Ureter (tissue), 1 donor: ENCODE results near the gene ICAM2. TPM values are rescaled to one million over a fixed set of nuclear protein-coding genes. Genes with fewer than 3 reads are reported as not detected.
A peak's percentile ranks its signal among the peaks of the same experiment; 100 is the strongest.
"Not testable (repeated sequence)": the region's sequence is repeated elsewhere in the genome, so short reads cannot be mapped to it uniquely, and the experiment has no call there.

Experiments
- DNase-seq: peaks from one replicate; pipeline ENCODE4 v3.0.0-alpha.2; 2020; ENCODE audit warnings: low spot score
- total RNA-seq: library from RNA; stranded (reverse); gene quantifications from one replicate; pipeline ENCODE4 v1.2.4, GENCODE V29; 2023
- donor health status: DM: yes; HTN: yes; CAD: no.

The ICAM2 gene
- total RNA-seq, 1 donor from 2014 or later, result 39.0 TPM

GRCh38 chr17:64009571-64010402, 10.6 kb downstream of the ICAM2 start:
- no peak for DNase-seq

- DNase-seq, result no peak
These were observed 11.6 kb downstream of the ICAM2 start for GRCh38 chr17:64008830-64009229.

GRCh38 chr17:64008346-64008745, 12.1 kb downstream of the ICAM2 start:
- no peak for DNase-seq

- peak; percentile 41 for DNase-seq
These were observed 12.6 kb downstream of the ICAM2 start for GRCh38 chr17:64007838-64008282.

- DNase-seq, result not testable (repeated sequence)
These were observed 13.2 kb downstream of the ICAM2 start for GRCh38 chr17:64007089-64007837.

GRCh38 chr17:64006361-64007088, 13.9 kb downstream of the ICAM2 start:
- peak; percentile 56 for DNase-seq

- DNase-seq, result peak; percentile 70
These were observed 14.7 kb downstream of the ICAM2 start for GRCh38 chr17:64005734-64006167.

GRCh38 chr17:64004903-64005733, 15.3 kb downstream of the ICAM2 start:
- no peak for DNase-seq

- DNase-seq, result no peak
These were observed 16.1 kb downstream of the ICAM2 start for GRCh38 chr17:64004218-64004770.

GRCh38 chr17:64003526-64004121, 16.8 kb downstream of the ICAM2 start:
- no peak for DNase-seq

- no peak for DNase-seq
These were observed 17.5 kb downstream of the ICAM2 start for GRCh38 chr17:64002658-64003525.

- peak; percentile 67 for DNase-seq
These were observed 18.5 kb downstream of the ICAM2 start for GRCh38 chr17:64001763-64002529.

- DNase-seq, result no peak
These were observed 19.3 kb downstream of the ICAM2 start for GRCh38 chr17:64001091-64001579.

- DNase-seq, result no peak
These were observed 20.5 kb downstream of the ICAM2 start for GRCh38 chr17:63999680-64000531.

GRCh38 chr17:63998721-63999679, 21.4 kb downstream of the ICAM2 start:
- DNase-seq, result no peak

GRCh38 chr17:63998050-63998720, 22.2 kb downstream of the ICAM2 start, which contains the start of gene PRR29:
Gene PRR29, plus strand, starts transcription at chr17:63998351. Its CDS starts 14 bp downstream, at chr17:63998365.
- peak; percentile 75 for DNase-seq
